ENCODE data around the gene RTN4R. TPM values are rescaled to one million over a fixed set of nuclear protein-coding genes. Genes with fewer than 3 reads are reported as not detected.
"Not testable (repeated sequence)": the region's sequence is repeated elsewhere in the genome, so short reads cannot be mapped to it uniquely, and the experiment has no call there.

RTN4R gene
- total and polyA plus RNA-seq, 8 donors: 3.7 to 10.9 (median 6.8) TPM

DNA sequence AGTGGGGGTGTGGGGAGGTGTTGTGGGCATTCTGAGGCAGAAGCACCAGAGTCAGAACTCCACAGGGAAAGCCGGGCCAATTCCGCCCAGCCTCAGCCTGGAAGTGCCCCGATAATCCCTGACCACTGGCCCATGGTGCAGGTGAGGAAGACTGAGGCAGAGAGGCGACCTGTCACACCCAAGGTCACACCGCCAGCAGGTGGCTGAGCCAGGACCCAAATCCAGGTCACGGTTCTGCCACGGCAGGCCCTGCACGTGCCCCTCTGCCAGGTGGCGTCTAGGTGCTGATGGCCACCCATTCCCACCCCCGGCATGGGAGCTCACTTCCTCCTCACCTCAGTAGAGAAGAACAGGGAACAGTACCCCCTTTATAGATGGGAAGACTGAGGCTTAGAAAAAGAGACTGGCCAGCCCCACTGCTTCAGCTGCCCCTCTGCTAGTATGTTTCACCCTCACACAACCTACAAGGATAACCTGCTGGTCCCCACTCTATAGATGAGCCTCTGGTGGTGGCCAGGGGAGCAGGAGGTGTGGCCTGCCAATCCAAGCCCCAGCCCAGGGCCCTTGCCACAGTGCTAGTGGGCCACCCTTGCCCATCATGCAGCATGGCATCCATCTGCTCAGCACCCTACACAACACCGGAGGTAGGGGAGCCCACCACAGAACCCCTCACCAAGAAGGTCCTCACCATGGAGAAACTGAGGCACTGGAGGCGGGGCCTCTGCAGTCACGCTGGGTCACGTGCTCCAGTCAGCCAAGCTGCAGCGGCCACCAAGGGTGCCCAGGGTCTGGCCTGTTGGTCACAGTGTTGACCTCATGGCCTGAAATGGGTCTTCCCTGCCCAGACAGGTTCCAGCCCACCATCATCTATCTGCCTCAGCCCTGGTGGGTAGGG is 2.1 kb downstream of the RTN4R start:
- H3K27me3 ChIP-seq: peaks cover 0 to 12% of the 10 kb centered on the region in 2 donors
- not testable (repeated sequence) for H3K4me3 ChIP-seq, H3K27ac ChIP-seq, DNase-seq, H3K36me3 ChIP-seq, ATAC-seq, H3K9me3 ChIP-seq
- intact Hi-C loops (cut with DNase I): loop anchor here in 1 of 2 donors (5.0 kb wide), 1 partner anchor 109 kb away; no protein-coding TSS in a partner anchor
- H3K4me1 ChIP-seq: peaks cover 0 to 13% of the 10 kb centered on the region in 2 donors

DNA sequence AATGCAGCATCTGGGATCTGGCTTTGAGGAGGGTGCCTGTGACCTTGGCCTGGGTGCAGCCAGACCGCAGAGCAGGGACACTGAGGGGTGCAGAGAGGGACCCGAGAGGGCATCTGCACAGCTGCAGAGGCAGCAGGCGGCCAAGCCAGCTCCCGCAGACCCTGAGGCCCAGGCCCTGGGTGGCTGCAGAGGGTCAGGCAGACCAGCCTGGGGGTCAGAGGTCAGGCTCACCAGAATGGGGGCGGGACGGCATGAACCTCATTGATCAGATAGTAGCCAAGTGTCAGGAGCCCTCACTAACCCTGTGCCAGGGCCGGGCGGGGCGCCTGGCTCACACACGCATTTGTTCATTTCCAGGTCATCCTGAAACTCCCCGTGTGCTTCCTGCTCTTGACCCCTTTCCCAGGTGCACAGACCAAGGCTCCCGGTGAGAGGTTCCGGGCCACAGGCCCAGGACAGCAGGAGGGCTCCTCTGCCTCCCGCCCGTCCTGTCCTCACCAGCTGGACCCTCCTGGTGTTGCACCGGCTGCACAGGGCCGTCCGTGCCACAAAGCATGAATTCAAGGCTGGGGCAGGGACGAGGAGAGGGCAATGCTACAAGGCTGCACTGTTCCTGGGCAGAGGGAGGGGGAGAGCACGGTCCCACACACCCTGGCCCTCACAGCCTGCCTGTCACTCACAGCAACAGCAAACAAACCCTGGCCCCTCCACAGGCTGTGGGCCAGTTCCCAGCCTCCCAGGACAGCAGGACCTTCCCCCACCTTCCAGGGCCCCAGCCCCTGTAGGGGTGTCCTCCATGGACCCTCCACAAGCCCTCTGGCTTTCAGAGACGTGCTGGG is 3.3 kb downstream of the RTN4R start:
- no peak for DNase-seq
- intact Hi-C loops (cut with DNase I): loop anchor here in 1 of 2 donors (5.0 kb wide), 1 partner anchor 108 kb away; no protein-coding TSS in a partner anchor

DNA sequence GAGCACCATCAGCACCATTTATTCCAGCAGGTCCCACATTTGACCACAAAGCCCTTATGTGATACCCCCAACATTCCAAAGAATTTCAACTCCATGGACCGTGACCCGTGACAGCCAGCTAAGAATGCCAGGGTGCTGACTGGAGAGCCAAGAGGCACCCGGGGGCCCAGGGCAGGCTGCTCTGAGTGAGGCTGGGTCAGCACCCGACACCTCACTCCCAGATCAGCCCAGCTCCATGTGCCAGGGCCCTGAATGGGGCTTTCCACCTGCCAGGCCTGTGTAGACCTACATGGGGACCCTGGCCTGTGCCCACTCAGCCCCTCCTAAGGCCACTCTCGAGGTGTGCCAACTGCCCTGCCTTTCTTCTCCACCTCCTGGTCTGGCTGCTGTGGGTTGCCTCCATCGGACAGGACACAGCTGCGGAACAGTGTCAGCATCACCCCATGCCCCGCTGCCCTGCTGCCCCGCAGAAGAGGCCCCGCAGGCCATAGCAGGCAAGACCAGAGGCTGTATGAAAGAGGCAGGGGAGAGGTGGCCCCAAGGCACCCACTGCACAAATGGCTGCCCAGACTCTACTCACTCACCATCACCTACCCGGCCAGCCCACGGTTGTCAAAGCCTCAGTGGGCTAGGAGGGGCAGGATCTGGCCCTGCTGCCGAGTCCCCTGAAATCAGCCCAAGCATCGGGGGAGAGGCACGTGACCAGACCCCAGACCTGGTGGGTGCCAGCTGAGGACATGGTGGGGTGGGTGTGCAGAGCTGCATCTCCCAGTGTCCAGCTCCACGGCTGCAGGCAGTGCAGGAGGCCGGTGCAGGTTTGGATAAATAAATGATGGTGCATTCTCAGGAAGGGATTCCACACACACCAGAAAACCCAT is 4.5 kb downstream of the RTN4R start:
- DNase-seq; H3K4me3 ChIP-seq; intact Hi-C loops (cut with DNase I); H3K36me3 ChIP-seq; ATAC-seq; H3K27ac ChIP-seq; H3K9me3 ChIP-seq: not testable (repeated sequence)
- Histone ChIP-seq H3K27me3 (peaks cover 0 to 12% of the 10 kb centered on the region in 2 donors), H3K4me1 (peaks cover 0 to 13% of the 10 kb centered on the region in 2 donors)

More for the DNA sequence above, 3.3 kb downstream of the RTN4R start:
- Histone ChIP-seq H3K36me3 (no peaks in the 10 kb centered on the region), H3K27ac (no peak overlapping the region), H3K9me3 (no peaks in the 10 kb centered on the region), H3K4me1 (peaks cover 0 to 13% of the 10 kb centered on the region in 2 donors), H3K27me3 (peaks cover 0 to 12% of the 10 kb centered on the region in 2 donors), H3K4me3 (no peak overlapping the region)
- no peak for ATAC-seq
- TF ChIP-seq, protein P1, sequence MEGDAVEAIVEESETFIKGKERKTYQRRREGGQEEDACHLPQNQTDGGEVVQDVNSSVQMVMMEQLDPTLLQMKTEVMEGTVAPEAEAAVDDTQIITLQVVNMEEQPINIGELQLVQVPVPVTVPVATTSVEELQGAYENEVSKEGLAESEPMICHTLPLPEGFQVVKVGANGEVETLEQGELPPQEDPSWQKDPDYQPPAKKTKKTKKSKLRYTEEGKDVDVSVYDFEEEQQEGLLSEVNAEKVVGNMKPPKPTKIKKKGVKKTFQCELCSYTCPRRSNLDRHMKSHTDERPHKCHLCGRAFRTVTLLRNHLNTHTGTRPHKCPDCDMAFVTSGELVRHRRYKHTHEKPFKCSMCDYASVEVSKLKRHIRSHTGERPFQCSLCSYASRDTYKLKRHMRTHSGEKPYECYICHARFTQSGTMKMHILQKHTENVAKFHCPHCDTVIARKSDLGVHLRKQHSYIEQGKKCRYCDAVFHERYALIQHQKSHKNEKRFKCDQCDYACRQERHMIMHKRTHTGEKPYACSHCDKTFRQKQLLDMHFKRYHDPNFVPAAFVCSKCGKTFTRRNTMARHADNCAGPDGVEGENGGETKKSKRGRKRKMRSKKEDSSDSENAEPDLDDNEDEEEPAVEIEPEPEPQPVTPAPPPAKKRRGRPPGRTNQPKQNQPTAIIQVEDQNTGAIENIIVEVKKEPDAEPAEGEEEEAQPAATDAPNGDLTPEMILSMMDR (IDR thresholded peaks at IDR 0.05): no peak

- ATAC-seq: no peak
- intact Hi-C loops (cut with DNase I): no loop called here
- TF ChIP-seq, protein P1 (IDR thresholded peaks at IDR 0.05): no peak
- Histone ChIP-seq H3K9me3 (no peaks in the 10 kb centered on the region), H3K27ac (no peak overlapping the region), H3K4me1 (peaks cover 0 to 8% of the 10 kb centered on the region in 2 donors), H3K27me3 (peaks cover 0 to 10% of the 10 kb centered on the region in 2 donors), H3K36me3 (no peaks in the 10 kb centered on the region), H3K4me3 (no peak overlapping the region)
- DNase-seq: no peak
Measured at GRCh38 chr22:20262582-20263147, 5.5 kb downstream of the RTN4R start.

DNA sequence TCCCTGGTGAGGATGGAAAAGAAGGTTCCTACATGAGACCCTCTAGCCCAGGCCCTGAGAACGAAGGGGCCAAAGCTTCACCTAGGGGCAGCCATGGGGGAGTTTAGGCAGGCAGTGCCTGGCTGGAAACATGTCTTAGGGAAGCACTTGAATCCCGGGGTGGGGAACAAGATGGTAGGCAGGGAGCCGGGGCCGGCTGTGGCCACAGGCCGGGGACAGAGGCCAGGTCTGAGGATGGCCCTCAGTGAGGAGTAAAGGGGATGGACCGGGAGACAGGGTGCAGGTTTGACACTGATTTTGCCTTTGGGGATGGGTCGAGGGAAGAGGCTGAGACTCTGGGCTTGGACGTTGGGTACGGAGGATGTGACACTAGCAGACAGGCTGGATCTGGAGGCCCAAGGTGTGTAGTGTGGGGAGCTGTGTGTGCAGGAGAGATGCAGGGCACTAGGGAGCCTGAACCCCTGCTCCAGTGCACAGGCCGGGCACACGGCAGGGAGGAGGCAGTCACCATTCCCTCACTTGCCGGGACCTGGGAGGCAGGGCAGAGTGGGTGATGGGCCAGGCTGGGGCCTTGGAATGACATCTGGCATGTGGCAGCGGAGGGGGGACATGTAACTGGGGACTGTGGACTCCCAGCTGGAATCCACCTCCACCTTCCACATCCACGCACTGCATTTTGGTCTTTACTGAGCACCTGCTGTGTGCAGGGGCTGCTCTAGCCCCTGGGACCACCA is 6.1 kb downstream of the RTN4R start:
- DNase-seq: no peak
- H3K27ac ChIP-seq: no peak overlapping the region
- ATAC-seq: no peak
- no peak overlapping the region for H3K4me3 ChIP-seq
- no peaks in the 10 kb centered on the region for H3K36me3 ChIP-seq
- H3K9me3 ChIP-seq: no peaks in the 10 kb centered on the region
- peaks cover 0 to 1% of the 10 kb centered on the region in 2 donors for H3K4me1 ChIP-seq
- intact Hi-C loops (cut with DNase I): no loop called here
- H3K27me3 ChIP-seq: peaks cover 0 to 4% of the 10 kb centered on the region in 2 donors
- TF ChIP-seq, protein P1 (IDR thresholded peaks at IDR 0.05): no peak

Data from left lung (tissue), 10 donors.